Fibroblast of pulmonary artery (primary cell): ENCODE measurements around the gene C12orf57.

ENCODE experiments used
- DNase-seq: peaks from one replicate; pipeline ENCODE4 v3.0.0-alpha.2; 2010; ENCODE audit warnings: low read depth
- H3K4me3 ChIP-seq: replicated peaks from 2 replicates; pipeline ENCODE4 v1.5.1; 2011; ENCODE audit warnings: low read depth, mild to moderate bottlenecking, control low read depth, low read length, moderate library complexity
- TF ChIP-seq, protein P1 (sequence below): IDR thresholded peaks from 2 replicates; pipeline ENCODE4 v1.5.1; 2011; ENCODE audit warnings: mild to moderate bottlenecking, control low read depth, low read length, inconsistent platforms; ENCODE audit errors: missing control alignments

The C12orf57 gene

GRCh38 chr12:6967651-6968100, 23.9 kb downstream of the C12orf57 start:
- TF ChIP-seq, protein P1, sequence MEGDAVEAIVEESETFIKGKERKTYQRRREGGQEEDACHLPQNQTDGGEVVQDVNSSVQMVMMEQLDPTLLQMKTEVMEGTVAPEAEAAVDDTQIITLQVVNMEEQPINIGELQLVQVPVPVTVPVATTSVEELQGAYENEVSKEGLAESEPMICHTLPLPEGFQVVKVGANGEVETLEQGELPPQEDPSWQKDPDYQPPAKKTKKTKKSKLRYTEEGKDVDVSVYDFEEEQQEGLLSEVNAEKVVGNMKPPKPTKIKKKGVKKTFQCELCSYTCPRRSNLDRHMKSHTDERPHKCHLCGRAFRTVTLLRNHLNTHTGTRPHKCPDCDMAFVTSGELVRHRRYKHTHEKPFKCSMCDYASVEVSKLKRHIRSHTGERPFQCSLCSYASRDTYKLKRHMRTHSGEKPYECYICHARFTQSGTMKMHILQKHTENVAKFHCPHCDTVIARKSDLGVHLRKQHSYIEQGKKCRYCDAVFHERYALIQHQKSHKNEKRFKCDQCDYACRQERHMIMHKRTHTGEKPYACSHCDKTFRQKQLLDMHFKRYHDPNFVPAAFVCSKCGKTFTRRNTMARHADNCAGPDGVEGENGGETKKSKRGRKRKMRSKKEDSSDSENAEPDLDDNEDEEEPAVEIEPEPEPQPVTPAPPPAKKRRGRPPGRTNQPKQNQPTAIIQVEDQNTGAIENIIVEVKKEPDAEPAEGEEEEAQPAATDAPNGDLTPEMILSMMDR = no peak
- no peak for DNase-seq
- no peak overlapping the region for H3K4me3 ChIP-seq

- peak overlapping the region; percentile 10 for H3K4me3 ChIP-seq
- TF ChIP-seq, protein P1 = no peak
- DNase-seq = no peak
Measured at GRCh38 chr12:6968426-6968825, 24.6 kb downstream of the C12orf57 start.

DNA sequence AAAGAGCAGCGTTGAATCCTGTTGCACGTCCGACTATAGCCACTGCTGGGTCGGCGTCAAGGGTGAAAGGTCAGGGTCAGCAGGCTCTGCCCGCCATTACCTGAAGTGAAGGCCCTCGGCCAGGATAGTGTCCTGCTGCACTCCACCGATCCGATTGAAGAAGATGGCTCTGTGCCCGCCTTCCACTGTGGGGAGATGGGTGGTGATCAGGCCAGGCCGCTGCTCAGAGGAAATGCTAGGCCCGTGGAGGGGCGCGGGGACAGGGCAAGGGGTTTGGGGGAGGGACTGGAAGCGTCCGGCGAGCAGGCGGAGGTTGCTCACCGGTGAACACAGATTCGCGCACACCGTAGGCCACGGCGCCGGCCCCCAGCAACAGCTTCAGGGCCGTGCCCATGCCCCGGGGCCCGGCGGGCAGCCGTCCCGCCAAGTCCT, 26.3 kb downstream of the C12orf57 start:
- peak overlapping the region; percentile 100 for H3K4me3 ChIP-seq
- TF ChIP-seq, protein P1 = no peak
- no peak for DNase-seq

GRCh38 chr12:6974180-6974579, 30.4 kb downstream of the C12orf57 start:
- H3K4me3 ChIP-seq = no peak overlapping the region
- DNase-seq = no peak
- TF ChIP-seq, protein P1 = no peak

GRCh38 chr12:6975297-6976032, 31.6 kb downstream of the C12orf57 start:
- no peak overlapping the region for H3K4me3 ChIP-seq
- TF ChIP-seq, protein P1 = no peak
- DNase-seq = no peak

- H3K4me3 ChIP-seq = no peak overlapping the region
- DNase-seq = no peak
- TF ChIP-seq, protein P1 = no peak
Measured at GRCh38 chr12:6977653-6978052, 33.8 kb downstream of the C12orf57 start.

GRCh38 chr12:6978188-6978587, 34.4 kb downstream of the C12orf57 start:
- no peak for DNase-seq
- TF ChIP-seq, protein P1 = no peak
- H3K4me3 ChIP-seq = no peak overlapping the region
